Keratinocyte (primary cell): ENCODE data around the gene TIMM22. TPM values are rescaled to one million over a fixed set of nuclear protein-coding genes. Genes with fewer than 3 reads are reported as not detected.
"Not testable (repeated sequence)": the region's sequence is repeated elsewhere in the genome, so short reads cannot be mapped to it uniquely, and the experiment has no call there.

Experiments
- DNase-seq: peaks from one replicate; pipeline ENCODE4 v3.0.0-alpha.2; 2011; ENCODE audit warnings: low read depth, missing footprints, low spot score
- FAIRE-seq: peaks from 2 replicates; lab custom pipeline; 2011; peaks lifted over from hg19 to GRCh38; lab: Jason Lieb, UNC
- H2AFZ ChIP-seq: 2 replicates; pipeline ENCODE4 v1.6.0; 2012; ENCODE audit warnings: low read length, control low read depth, inconsistent platforms; ENCODE audit not compliant: control insufficient read depth
- H3K27ac ChIP-seq: 2 replicates; pipeline ENCODE4 v1.5.1; 2011; ENCODE audit warnings: low read length; ENCODE audit not compliant: control insufficient read depth, insufficient read depth
- H3K27me3 ChIP-seq: 3 replicates; pipeline ENCODE4 v1.6.0; 2011; ENCODE audit warnings: low read length; ENCODE audit not compliant: control insufficient read depth, insufficient read depth; ENCODE audit errors: extremely low read depth
- H3K36me3 ChIP-seq, 2 experiments: 2 replicates in 1 of 2; 3 replicates in 1 of 2; pipeline ENCODE4 v1.5.1; 2011; ENCODE audit warnings: low read length in 2 of 2, mild to moderate bottlenecking in 1 of 2; ENCODE audit not compliant: control insufficient read depth in 2 of 2, insufficient read depth in 2 of 2; ENCODE audit errors: extremely low read depth in 1 of 2
- H3K4me1 ChIP-seq: 3 replicates; pipeline ENCODE4 v1.5.1; 2011; ENCODE audit warnings: low read length; ENCODE audit not compliant: control insufficient read depth, insufficient read depth; ENCODE audit errors: extremely low read depth
- H3K4me2 ChIP-seq: 3 replicates; pipeline ENCODE4 v1.6.0; 2011; ENCODE audit warnings: low read depth, low read length; ENCODE audit not compliant: control insufficient read depth, insufficient read depth; ENCODE audit errors: extremely low read depth
- H3K4me3 ChIP-seq, 3 experiments: fragments of 200-600 bp in 1 of 3; sonication (generic) in 1 of 3; 2 replicates in 2 of 3; 3 replicates in 1 of 3; pipeline ENCODE4 v1.5.1; 2011 to 2016; ENCODE audit warnings: low read length in 3 of 3, mild to moderate bottlenecking in 3 of 3, control low read depth in 2 of 3, inconsistent platforms in 1 of 3, low read depth in 1 of 3, mixed read lengths in 1 of 3, mixed run types in 1 of 3, moderate library complexity in 1 of 3; ENCODE audit not compliant: control insufficient read depth in 2 of 3, insufficient read depth in 2 of 3; ENCODE audit errors: extremely low read depth in 1 of 3
- H3K79me2 ChIP-seq: 2 replicates; pipeline ENCODE4 v1.6.0; 2012; ENCODE audit warnings: low read length; ENCODE audit not compliant: control insufficient read depth, insufficient read depth
- H3K9ac ChIP-seq: 3 replicates; pipeline ENCODE4 v1.6.0; 2011; ENCODE audit warnings: low read length; ENCODE audit not compliant: control insufficient read depth, insufficient read depth; ENCODE audit errors: extremely low read depth
- H3K9me1 ChIP-seq: 3 replicates; pipeline ENCODE4 v1.6.0; 2011; ENCODE audit warnings: low read length; ENCODE audit not compliant: control insufficient read depth, insufficient read depth; ENCODE audit errors: extremely low read depth
- H3K9me3 ChIP-seq: 2 replicates; pipeline ENCODE4 v1.5.1; 2012; ENCODE audit warnings: low read depth, low read length; ENCODE audit not compliant: control insufficient read depth
- H4K20me1 ChIP-seq: 3 replicates; pipeline ENCODE4 v1.6.0; 2011; ENCODE audit warnings: low read length; ENCODE audit not compliant: control insufficient read depth, insufficient read depth; ENCODE audit errors: extremely low read depth
- EZH2 ChIP-seq: IDR thresholded peaks from one replicate; pipeline ENCODE4 v1.6.1; 2012; ENCODE audit warnings: inconsistent platforms, mild to moderate bottlenecking, low read length, moderate library complexity
- dilution Hi-C: fragments of 300-500 bp; cut with MboI; formaldehyde crosslinking; loops from one replicate; pipeline ENCODE4 v1.7.0; 2020; ENCODE audit warnings: low sequenced_read_pairs; ENCODE audit not compliant: extremely low pct_ligation_motif_present
- polyA plus RNA-seq, 5 experiments: library from polyadenylated mRNA; depleted of rRNA in 3 of 5; stranded (reverse) in 3 of 5; stranded (forward) in 1 of 5; unstranded in 1 of 5; fragments of >200 nt; gene quantifications; 1 replicate in 1 of 5; 2 replicates in 3 of 5; 3 replicates in 1 of 5; pipeline versions ENCODE4 v1.2.1 to v1.2.3, GENCODE V29; 2011 to 2012; ENCODE audit warnings: missing spikeins in 2 of 5, low read depth in 1 of 5, low replicate concordance in 1 of 5
- TF ChIP-seq, protein P1 (sequence below), 3 experiments: IDR thresholded peaks in 1 of 3; conservative IDR thresholded peaks in 1 of 3; optimal IDR thresholded peaks in 1 of 3; 2 replicates in 2 of 3; 3 replicates in 1 of 3; pipeline versions ENCODE3 to v1.5.1; 2011; ENCODE audit warnings: low read length in 3 of 3, mild to moderate bottlenecking in 3 of 3, moderate library complexity in 2 of 3, control low read depth in 1 of 3, inconsistent platforms in 1 of 3; ENCODE audit not compliant: insufficient read depth in 2 of 3; ENCODE audit errors: extremely low read depth in 1 of 3

TIMM22 gene
- polyA plus RNA-seq, 1 donor (not counting 4 experiments of a cell fraction or from before 2014, with no cell fraction given), result 14.4 TPM

DNA sequence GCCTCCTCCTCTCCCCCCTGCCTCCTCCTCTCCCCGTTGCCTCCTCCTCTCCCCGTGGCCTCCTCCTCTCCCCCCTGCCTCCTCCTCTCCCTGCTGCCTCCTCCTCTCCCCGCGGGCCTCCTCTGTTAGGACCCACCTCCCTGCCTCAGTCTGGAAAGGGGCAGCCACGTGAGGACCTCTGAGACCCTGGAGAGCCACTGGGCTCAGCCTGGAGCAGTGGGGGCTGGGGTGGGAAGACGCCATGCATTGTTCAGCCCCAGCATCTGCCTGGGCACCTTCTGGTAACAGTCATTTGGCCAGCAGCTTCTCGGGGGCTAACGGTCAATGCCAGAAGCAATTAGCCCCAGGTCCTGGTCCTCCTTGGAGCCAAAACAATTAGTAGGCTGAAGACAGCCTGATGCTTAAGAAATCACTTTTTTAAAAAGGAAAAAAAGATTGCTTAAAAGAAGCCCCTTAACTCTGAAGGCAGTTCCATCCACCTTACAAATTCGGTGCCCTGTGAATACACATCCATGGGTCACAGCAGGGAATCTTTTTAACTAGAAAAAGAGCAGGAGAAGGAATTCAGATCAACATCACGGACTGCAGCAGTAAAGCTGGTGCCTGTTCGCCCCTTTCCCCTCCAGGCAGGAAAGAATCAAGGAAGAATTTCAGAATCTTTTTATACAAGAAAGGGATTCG, 47.2 kb upstream of the TIMM22 start:
- Histone ChIP-seq H3K27ac (no peak overlapping the region), H3K4me3 (no peak overlapping the region), H3K4me2 (no peak overlapping the region), H4K20me1 (peaks cover 18% of the 10 kb centered on the region), H3K36me3 (peaks cover 2 to 8% of the 10 kb centered on the region in 2 experiments), H3K79me2 (peaks cover 78% of the 10 kb centered on the region), H3K9ac (no peak overlapping the region), H3K9me3 (no peaks in the 10 kb centered on the region), H3K9me1 (no peaks in the 10 kb centered on the region), H3K27me3 (no peaks in the 10 kb centered on the region), H2AFZ (no peak overlapping the region), H3K4me1 (peaks cover 6% of the 10 kb centered on the region)
- TF ChIP-seq EZH2, result no peak
- TF ChIP-seq, protein P1, sequence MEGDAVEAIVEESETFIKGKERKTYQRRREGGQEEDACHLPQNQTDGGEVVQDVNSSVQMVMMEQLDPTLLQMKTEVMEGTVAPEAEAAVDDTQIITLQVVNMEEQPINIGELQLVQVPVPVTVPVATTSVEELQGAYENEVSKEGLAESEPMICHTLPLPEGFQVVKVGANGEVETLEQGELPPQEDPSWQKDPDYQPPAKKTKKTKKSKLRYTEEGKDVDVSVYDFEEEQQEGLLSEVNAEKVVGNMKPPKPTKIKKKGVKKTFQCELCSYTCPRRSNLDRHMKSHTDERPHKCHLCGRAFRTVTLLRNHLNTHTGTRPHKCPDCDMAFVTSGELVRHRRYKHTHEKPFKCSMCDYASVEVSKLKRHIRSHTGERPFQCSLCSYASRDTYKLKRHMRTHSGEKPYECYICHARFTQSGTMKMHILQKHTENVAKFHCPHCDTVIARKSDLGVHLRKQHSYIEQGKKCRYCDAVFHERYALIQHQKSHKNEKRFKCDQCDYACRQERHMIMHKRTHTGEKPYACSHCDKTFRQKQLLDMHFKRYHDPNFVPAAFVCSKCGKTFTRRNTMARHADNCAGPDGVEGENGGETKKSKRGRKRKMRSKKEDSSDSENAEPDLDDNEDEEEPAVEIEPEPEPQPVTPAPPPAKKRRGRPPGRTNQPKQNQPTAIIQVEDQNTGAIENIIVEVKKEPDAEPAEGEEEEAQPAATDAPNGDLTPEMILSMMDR (optimal IDR thresholded peaks at IDR 0.05 in 1 of 3, IDR thresholded peaks at IDR 0.05 in 1 of 3, conservative IDR thresholded peaks at IDR 0.05 in 1 of 3; ENCODE audit: extremely low read depth in 1 of 3, insufficient read depth in 2 of 3, low read length in 3 of 3), result no peak
- dilution Hi-C loops, result no loop called here
- DNase-seq (no peak), FAIRE-seq (no peak)

- Histone ChIP-seq H3K36me3 (peaks cover 0 to 9% of the 10 kb centered on the region in 2 experiments), H3K4me1 (peaks cover 8% of the 10 kb centered on the region), H3K9me1 (no peaks in the 10 kb centered on the region), H3K27me3 (no peaks in the 10 kb centered on the region), H4K20me1 (peaks cover 25% of the 10 kb centered on the region), H3K79me2 (peaks cover 79% of the 10 kb centered on the region), H3K4me2 (no peak overlapping the region), H3K9ac (no peak overlapping the region), H3K27ac (no peak overlapping the region), H3K9me3 (no peaks in the 10 kb centered on the region), H2AFZ (no peak overlapping the region), H3K4me3 (no peak overlapping the region)
- no peak for TF ChIP-seq EZH2
- TF ChIP-seq, protein P1 (optimal IDR thresholded peaks at IDR 0.05 in 1 of 3, IDR thresholded peaks at IDR 0.05 in 1 of 3, conservative IDR thresholded peaks at IDR 0.05 in 1 of 3; ENCODE audit: extremely low read depth in 1 of 3, insufficient read depth in 2 of 3, low read length in 3 of 3), result no peak
- DNase-seq (no peak), FAIRE-seq (no peak)
- dilution Hi-C loops, result no loop called here
Measured at GRCh38 chr17:951325-952132, 45.4 kb upstream of the TIMM22 start.

DNA sequence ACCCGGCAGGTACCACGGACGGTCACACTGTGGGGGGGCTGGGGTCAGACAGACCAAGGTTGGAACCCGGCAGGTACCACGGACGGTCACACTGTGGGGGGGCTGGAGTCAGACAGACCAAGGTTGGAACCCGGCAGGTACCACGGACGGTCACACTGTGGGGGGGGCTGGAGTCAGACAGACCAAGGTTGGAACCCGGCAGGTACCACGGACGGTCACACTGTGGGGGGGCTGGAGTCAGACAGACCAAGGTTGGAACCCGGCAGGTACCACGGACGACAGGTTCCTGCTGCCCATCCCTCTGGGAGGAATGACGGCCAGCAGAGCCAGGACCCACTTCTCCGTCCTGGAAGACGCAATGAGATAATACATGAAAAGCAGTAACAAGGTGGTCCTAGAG, 44.3 kb upstream of the TIMM22 start:
- dilution Hi-C loops, H3K27ac ChIP-seq, H3K9me3 ChIP-seq, H3K4me3 ChIP-seq, DNase-seq, H3K36me3 ChIP-seq, H2AFZ ChIP-seq, H3K27me3 ChIP-seq, H3K9ac ChIP-seq, H3K4me2 ChIP-seq, H3K9me1 ChIP-seq: not testable (repeated sequence)
- Histone ChIP-seq H3K79me2 (peaks cover 75% of the 10 kb centered on the region), H3K4me1 (peaks cover 17% of the 10 kb centered on the region), H4K20me1 (peaks cover 33% of the 10 kb centered on the region)
- FAIRE-seq, result peak; percentile 56
